Glomerular visceral epithelial cell (primary cell): ENCODE measurements around the gene NFE2.
"Not testable (repeated sequence)": the region's sequence is repeated elsewhere in the genome, so short reads cannot be mapped to it uniquely, and the experiment has no call there.

ENCODE experiments used
- DNase-seq: peaks from one replicate; pipeline ENCODE4 v3.0.0-alpha.2; 2016; ENCODE audit errors: extremely low spot score

NFE2 gene

GRCh38 chr12:54306925-54307741 lies 6.3 kb upstream of the NFE2 start:
- peak; percentile 43 for DNase-seq

DNA sequence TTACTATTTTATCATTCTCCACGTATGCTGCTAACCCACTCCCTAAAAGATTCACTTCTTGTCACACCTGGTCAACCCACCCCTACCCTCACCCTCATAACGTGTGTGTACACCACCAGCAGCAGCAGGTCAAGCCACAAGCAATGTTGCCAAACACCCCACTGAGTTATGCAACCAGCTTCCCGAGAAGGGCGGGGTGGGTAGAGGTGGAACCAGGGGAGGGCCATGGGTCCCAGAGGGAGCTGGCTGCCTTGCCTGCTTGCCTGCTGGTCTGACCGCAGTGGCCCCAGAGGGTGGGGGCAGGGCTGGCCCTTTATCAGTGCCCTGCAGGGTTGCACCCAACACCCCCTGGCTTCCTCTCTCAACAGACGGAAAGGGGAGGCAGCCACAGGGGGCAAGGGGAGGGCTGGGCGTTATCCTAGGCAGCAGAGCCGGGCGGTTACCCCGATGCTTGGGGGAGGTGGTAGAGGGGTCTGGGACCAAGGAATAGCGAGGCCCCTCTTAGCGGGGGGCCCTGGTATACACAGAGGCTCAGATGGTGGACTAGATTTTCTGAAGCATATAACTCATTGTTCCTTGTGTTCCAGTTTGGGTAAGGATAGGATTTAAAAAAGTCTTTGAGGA lies 3.5 kb upstream of the NFE2 start:
- DNase-seq, result peak; percentile 50

DNA sequence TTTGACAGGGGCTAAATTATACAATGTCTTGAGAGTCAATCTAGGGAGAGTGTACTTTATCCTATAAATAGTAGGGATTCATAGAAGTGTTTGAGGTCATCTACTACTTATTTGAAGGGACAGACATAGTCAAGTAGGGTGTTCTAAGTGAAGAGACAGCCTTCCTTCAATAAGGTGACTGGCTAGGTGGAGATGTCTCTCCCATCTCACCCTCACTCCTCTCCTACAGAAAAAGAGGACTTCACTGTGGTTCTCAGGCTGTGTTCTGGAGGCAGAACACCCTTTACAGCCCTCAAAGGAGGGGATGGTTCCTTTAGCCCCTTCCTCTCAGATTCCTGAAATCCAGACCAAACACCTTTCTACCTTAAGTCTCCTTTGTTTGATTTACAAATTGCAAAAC lies 2.8 kb upstream of the NFE2 start:
- no peak for DNase-seq

DNA sequence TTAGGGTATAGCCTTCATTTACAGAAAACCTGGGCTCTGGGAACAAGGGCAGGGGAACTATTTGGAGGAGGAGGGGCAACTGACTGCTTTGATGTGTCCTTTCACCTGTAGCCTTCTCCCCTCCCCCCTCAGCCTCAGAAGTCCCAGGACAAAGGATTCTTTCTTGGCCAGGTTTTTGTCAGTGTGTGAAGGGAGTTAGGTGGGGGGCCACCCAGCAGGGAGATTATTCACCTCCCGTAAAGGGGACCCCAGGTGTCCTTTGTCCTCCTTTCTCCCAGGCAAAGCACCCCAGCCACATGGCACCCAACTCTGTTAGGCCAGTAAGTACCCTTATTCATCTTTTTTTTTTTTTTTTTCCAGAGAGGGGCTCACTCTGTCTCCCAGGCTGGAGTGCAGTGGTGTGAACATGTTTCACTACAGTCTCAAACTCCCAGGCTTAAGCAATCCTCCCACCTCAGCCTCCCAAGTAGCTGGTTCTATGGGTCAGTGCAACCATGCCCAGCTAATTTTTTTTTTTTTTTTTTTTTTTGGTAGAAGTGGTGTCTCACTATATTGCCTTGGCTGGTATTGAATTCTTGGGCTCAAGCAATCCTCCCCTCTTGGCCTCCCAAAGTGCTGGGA lies 723 bp upstream of the NFE2 start:
- no peak for DNase-seq

GRCh38 chr12:54300225-54300731 lies 537 bp downstream of the NFE2 start:
- DNase-seq, result no peak

DNA sequence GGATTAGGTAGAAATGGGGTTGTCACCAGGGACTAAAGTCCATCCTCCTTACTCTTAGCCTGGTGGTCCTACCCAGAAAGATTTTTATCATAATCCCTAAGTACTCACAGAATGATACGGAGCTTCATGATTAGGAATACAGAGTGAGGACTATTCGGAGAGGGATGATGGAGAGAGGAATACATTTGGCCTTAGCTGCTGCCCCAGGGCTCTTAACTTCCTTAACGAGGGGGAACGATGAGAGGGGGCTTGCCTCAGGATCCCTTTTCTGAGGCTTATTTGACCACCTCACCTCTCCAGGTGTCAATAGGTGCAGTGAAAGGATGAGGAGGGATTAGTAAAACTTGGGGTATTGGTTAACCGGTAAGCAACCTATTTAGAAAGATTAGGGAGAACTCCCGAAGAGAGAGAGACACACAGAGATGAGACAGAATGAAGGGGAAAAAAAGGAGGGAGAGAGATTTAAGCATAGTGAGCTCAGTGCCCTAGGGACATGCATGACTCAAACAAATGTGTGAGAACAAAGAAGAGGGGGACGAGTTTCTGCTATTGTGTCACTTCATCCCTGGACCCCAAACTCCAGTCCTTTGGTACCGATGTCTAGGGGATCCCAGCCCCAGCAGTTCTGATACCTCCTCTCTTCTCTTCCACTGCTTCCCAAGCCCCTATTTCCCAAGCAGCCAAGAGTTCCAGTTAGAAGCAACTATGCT lies 1.1 kb downstream of the NFE2 start:
- DNase-seq, result no peak

DNA sequence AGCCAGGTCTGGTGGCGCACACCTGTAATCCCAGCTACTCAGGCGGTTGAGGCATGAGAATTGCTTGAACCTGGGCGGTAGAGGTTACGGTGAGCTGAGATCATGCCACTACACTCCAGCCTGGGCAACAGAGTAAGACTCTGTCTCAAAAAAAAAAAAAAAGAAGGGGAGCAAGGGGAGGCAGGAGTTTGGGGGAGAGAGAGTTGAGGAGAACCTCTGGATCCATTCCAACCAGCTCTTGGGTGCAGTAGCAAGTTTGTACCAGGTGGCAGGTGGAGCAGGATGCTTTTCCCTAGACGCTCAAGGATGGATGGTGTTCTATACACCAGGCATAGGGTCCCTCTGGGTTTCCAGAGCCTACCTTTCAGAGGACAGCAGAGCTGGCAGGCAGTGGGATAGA lies 1.9 kb downstream of the NFE2 start:
- DNase-seq, result no peak

- no peak for DNase-seq
Measured at GRCh38 chr12:54296393-54297099, 4.3 kb downstream of the NFE2 start.

GRCh38 chr12:54294953-54295566 lies 5.8 kb downstream of the NFE2 start:
- no peak for DNase-seq

DNA sequence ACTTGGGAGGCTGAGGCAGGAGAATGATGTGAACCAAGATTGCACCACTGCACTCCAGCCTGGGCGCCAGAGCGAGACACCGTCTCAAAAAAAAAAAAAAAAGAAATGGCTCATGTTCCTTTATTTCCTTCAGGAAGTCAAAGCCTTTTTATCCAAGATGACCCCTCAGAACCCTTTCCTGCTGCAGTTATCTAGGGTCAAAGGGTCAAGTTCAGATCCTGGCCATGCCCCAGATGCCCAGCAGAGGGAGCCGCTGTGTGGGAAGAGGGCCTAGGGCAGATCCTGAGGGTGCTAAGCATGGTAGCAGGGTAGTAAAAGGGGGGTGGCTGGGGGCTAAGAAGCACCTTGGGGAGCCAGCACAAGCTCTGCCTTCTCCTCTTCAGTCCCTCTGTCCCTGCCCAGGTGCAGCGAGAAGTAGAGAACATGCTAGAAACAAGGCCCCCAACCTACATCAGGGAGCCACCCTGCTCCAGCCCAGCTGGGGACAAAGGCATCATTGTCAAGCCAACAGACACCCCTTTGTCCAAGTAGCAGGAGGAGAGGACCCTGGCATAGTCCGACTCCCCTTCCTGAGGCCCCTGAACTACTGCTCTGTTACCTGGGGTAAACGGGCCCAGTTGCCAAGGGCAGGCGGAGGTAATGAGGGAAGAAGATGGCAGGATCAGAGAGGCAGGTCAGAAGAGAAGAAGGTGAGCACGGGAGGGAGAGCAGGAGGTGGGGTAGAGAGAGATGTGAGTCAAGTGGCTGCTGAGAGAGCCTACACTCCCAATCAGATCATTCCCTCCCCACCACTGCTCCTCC lies 6.5 kb downstream of the NFE2 start:
- DNase-seq, result no peak

DNA sequence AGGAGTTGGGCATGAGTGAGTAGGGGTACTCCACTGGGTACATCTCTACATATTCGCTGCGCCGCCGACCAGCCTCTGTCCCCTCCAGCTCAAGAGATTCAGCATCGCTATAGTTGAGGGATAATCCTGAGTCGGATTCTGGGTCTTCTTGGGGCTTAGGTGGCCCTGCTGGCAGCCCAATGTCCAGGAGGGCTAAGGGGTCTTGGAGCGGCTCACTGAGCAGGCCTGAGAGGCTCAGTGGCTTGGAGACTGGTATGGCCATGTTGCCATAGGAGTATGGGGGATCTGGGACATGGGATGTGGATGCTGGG lies 7.9 kb downstream of the NFE2 start:
- DNase-seq, result no peak

- DNase-seq, result no peak
Measured at GRCh38 chr12:54292083-54292930, 8.5 kb downstream of the NFE2 start.

DNA sequence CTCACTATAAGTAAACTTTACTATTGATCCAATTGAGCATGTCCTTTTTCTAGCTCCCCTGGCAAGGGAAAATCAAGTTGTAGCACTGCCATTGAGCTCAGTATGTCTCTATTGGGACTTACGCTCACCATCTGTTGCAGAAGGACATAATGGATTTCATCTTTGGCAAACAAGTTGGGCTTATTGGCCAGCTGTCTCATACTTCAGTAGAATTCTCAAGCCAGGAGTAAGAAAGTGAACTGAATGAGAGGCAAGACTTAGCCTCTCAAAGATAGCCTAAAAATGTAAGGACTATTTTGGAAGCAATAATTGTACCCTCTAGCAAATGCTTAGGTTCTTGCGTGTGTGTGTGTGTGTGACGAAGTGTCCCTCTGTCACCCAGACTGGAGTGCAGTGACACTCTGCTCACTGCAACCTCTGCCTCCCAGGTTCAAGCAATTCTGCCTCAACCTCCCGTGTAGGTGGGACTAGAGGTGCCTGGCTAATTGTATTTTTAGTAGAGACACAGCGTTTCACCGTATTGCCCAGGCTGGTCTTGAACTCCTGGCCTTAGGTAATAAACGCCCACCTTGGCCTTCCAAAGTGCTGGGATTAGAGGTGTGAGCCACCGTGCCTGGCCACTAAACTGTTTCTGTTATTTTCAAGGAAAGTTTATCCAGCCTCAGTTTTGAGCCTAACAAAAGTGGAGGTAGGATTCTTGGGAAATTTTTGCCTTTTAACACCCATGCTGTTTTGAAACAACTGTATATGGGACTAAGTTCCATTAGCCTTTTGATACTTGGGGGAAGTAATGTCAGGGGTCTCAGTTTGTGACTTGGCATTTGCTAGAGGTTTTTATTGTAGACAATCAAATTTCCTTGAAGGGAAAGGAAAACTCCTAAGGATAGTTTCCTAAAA lies 13.3 kb downstream of the NFE2 start:
- no peak for DNase-seq

DNA sequence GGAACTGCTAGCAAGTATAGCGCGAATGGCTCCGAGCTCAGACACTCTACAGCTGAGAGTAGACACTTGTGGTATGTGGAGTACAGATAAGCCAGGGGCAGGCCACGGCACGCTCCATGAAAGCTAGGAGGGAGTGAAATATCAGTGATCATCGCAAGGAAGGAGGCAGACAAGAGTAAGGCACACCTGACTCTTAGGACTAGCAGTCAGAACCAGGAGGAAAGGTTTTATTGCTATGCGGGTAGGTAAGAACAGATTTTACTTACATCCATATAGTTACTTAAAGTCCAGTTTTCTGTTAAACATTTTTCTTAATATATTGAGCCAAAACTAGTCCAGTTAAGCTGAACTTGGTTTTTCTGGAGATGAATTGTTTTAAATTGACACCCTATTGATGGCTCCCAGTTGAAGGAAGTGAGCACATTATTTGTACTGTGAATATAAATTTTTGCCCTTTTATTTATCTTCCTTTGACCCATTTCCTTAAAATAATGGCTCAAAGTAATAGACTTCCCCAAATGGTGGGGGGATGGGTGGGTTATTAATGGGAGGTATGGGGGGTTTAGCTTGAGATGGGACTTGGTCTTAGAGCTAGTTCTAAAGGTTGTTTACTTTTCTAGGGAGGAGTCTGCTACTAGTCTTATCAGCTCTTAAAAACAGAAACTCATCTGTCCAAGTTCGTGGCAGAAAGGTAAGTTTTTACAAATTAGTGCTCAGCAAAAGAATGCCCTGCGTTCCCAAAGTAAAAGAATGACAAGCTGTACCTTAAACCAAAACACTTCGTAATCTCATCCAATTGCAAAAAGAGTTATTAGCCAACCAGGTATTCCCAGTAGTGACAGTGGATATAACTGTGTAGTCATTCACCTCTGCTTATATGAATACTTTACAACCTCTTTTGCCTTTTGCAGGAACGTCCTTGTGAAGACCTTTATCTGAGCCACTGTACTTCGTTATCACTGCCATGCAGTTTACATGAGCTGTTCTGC lies 14.5 kb downstream of the NFE2 start:
- no peak for DNase-seq

- no peak for DNase-seq
Measured at GRCh38 chr12:54285150-54286041, 15.4 kb downstream of the NFE2 start.

GRCh38 chr12:54284070-54284780 lies 16.6 kb downstream of the NFE2 start:
- not testable (repeated sequence) for DNase-seq
